ENCODE results near the gene CPNE4.

GRCh38 chr3:132008837-132009236, 26.0 kb downstream of the CPNE4 start:
- TF ChIP-seq CTCF (IDR thresholded peaks at IDR 0.05 in 4 of 5, conservative IDR thresholded peaks at IDR 0.05 in 1 of 5), result no peak
- TF ChIP-seq POLR2A (IDR thresholded peaks at IDR 0.05), result no peak
